Measurements from ENCODE around the gene VWA8.
"Not testable (repeated sequence)": the region's sequence is repeated elsewhere in the genome, so short reads cannot be mapped to it uniquely, and the experiment has no call there.

VWA8 gene

GRCh38 chr13:41595298-41595697 is 365.6 kb downstream of the VWA8 start:
- no peak for DNase-seq (ENCODE audit: low spot score)
- FAIRE-seq = no peak

- FAIRE-seq (no peak), DNase-seq (ENCODE audit: low spot score) (no peak)
Measured at GRCh38 chr13:41590643-41591042, 370.3 kb downstream of the VWA8 start.

- FAIRE-seq = no peak
- no peak for DNase-seq (ENCODE audit: low spot score)
Measured at GRCh38 chr13:41590122-41590521, 370.8 kb downstream of the VWA8 start.

GRCh38 chr13:41589434-41589833 is 371.5 kb downstream of the VWA8 start:
- FAIRE-seq (no peak), DNase-seq (ENCODE audit: low spot score) (no peak)

GRCh38 chr13:41588899-41589298 is 372.0 kb downstream of the VWA8 start:
- DNase-seq (ENCODE audit: low spot score) (peak; percentile 50), FAIRE-seq (no peak)

- FAIRE-seq (no peak), DNase-seq (ENCODE audit: low spot score) (no peak)
Measured at GRCh38 chr13:41588448-41588847, 372.5 kb downstream of the VWA8 start.

- FAIRE-seq (no peak), DNase-seq (ENCODE audit: low spot score) (no peak)
Measured at GRCh38 chr13:41587490-41587889, 373.4 kb downstream of the VWA8 start.

- DNase-seq (ENCODE audit: low spot score) = no peak
- FAIRE-seq = no peak
Measured at GRCh38 chr13:41586216-41586615, 374.7 kb downstream of the VWA8 start.

GRCh38 chr13:41582027-41582463 is 378.9 kb downstream of the VWA8 start:
- FAIRE-seq (no peak), DNase-seq (ENCODE audit: low spot score) (no peak)

GRCh38 chr13:41580345-41580744 is 380.6 kb downstream of the VWA8 start:
- DNase-seq (ENCODE audit: low spot score) = no peak

GRCh38 chr13:41579881-41580280 is 381.0 kb downstream of the VWA8 start:
- FAIRE-seq (no peak), DNase-seq (ENCODE audit: low spot score) (no peak)

More at GRCh38 chr13:41580345-41580744, 380.6 kb downstream of the VWA8 start:
- FAIRE-seq = no peak

GRCh38 chr13:41579168-41579567 is 381.7 kb downstream of the VWA8 start:
- DNase-seq (ENCODE audit: low spot score) = no peak
- FAIRE-seq = no peak

GRCh38 chr13:41578371-41578770 is 382.5 kb downstream of the VWA8 start:
- FAIRE-seq (no peak), DNase-seq (ENCODE audit: low spot score) (no peak)

- no peak for DNase-seq (ENCODE audit: low spot score)
- no peak for FAIRE-seq
Measured at GRCh38 chr13:41577436-41577835, 383.5 kb downstream of the VWA8 start.

GRCh38 chr13:41573640-41574039 is 387.3 kb downstream of the VWA8 start:
- not testable (repeated sequence) for DNase-seq (ENCODE audit: low spot score); FAIRE-seq

GRCh38 chr13:41571817-41572340 is 389.0 kb downstream of the VWA8 start:
- not testable (repeated sequence) for FAIRE-seq; DNase-seq (ENCODE audit: low spot score)

- FAIRE-seq (no peak), DNase-seq (ENCODE audit: low spot score) (no peak)
Measured at GRCh38 chr13:41568972-41569351, 391.9 kb downstream of the VWA8 start.

- no peak for FAIRE-seq
- DNase-seq (ENCODE audit: low spot score) = no peak
Measured at GRCh38 chr13:41568143-41568971, 392.6 kb downstream of the VWA8 start.

GRCh38 chr13:41567363-41567762 is 393.5 kb downstream of the VWA8 start:
- DNase-seq (ENCODE audit: low spot score) (no peak), FAIRE-seq (no peak)

GRCh38 chr13:41565846-41566245 is 395.1 kb downstream of the VWA8 start:
- FAIRE-seq (no peak), DNase-seq (ENCODE audit: low spot score) (no peak)

GRCh38 chr13:41565216-41565615 is 395.7 kb downstream of the VWA8 start:
- no peak for FAIRE-seq

GRCh38 chr13:41563984-41564365 is 396.9 kb downstream of the VWA8 start:
- FAIRE-seq = no peak

More at GRCh38 chr13:41565216-41565615, 395.7 kb downstream of the VWA8 start:
- DNase-seq (ENCODE audit: low spot score) = peak; percentile 74

More at GRCh38 chr13:41563984-41564365, 396.9 kb downstream of the VWA8 start:
- no peak for DNase-seq (ENCODE audit: low spot score)

All from urothelium cell line (cell line).